Activated CD4-positive, alpha-beta T cell treated with anti-CD3 and anti-CD28 coated beads, Interleukin-2, amount 10 ng/mL, durations not matched to agents 7 days and 5 days (primary cell): ENCODE measurements around the gene VSTM4. TPM values are rescaled to one million over a fixed set of nuclear protein-coding genes. Genes with fewer than 3 reads are reported as not detected.

Source experiments
- CTCF ChIA-PET: fragments of 350-600 bp; sonication (Branson Sonifier 250); formaldehyde crosslinking; loops from one replicate; lab custom pipeline; 2021; ENCODE audit warnings: antibody characterized with exemption; lab: Charles Lee
- POLR2A ChIA-PET: fragments of 350-600 bp; sonication (Branson Sonifier 250); formaldehyde crosslinking; loops from one replicate; lab custom pipeline; 2021; ENCODE audit warnings: antibody characterized with exemption; lab: Charles Lee
- DNase-seq: peaks from one replicate; pipeline ENCODE4 v3.0.0-alpha.2; 2020
- H3K27ac Mint-ChIP-seq: one replicate; pipeline ENCODE4 v1.8.0; 2021; ENCODE audit warnings: mild to moderate bottlenecking, moderate library complexity, mixed read lengths
- H3K27me3 Mint-ChIP-seq: one replicate; pipeline ENCODE4 v1.8.0; 2021; ENCODE audit warnings: mixed read lengths
- H3K36me3 Mint-ChIP-seq: one replicate; pipeline ENCODE4 v1.8.0; 2021; ENCODE audit warnings: low read depth, mixed read lengths
- H3K4me1 Mint-ChIP-seq: one replicate; pipeline ENCODE4 v1.8.0; 2021; ENCODE audit warnings: mixed read lengths
- H3K4me3 Mint-ChIP-seq: one replicate; pipeline ENCODE4 v1.8.0; 2021; ENCODE audit warnings: mild to moderate bottlenecking, moderate library complexity, mixed read lengths
- H3K9me3 Mint-ChIP-seq: one replicate; pipeline ENCODE4 v1.8.0; 2021; ENCODE audit warnings: mixed read lengths
- total RNA-seq, 2 experiments: library from RNA; stranded (reverse); gene quantifications; one replicate each; pipeline ENCODE4 v1.2.3, GENCODE V29; 2021

Gene VSTM4
- under 1 TPM; 0.12 to 0.15 TPM for total RNA-seq

DNA sequence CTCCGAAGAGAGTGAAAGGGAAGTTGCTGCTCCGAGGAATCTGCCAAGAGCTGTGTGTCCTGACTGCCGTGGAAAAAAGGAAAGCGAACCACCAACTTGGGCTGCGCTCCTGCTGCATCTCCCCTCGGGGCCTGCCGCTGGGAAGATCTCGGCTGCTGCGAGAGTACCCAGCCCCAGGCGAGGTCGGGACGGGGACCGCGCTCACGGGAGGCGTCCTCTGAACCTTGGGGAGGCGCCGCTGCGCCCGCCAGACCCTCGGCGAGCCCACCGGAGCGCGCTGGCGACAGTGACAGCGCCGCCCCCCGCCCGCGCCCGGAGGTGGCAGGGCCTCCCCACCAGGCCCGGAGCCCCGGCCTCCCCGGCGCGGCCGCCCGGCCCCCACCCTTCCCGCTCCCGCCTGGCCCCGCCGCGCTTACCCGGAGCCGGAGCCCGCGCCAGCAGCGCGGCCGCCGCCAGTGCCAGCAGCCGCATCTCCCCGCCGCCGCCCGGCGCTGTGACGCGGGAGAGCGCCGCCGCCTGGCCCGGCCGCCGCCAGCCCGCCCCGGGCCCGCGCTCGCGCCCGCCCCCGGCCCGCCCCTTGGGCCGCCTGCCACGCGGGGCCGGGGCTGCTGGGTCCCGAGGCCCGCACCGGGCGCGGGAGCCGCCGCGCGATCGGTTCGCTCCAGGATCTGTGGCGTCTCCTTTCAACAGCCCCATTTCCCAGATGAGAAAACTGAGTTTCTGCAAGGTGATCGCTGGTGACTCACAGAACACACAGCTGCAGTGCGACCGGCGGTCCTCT is at the start of gene VSTM4:
TSS of gene VSTM4 (minus strand) at position 508 of the 781 bp plus-strand sequence. CDS start at position 471, 37 bp downstream.
- ChIA-PET POLR2A (no interaction called here), CTCF (interaction anchor here (1.4 kb wide), 1 partner anchor 32 kb away, joined by 3 read pairs; no protein-coding TSS in a partner anchor)
- DNase-seq = no peak
- peaks cover 7% of the 10 kb centered on the region for H3K4me1 Mint-ChIP-seq
- no peaks in the 10 kb centered on the region for H3K9me3 Mint-ChIP-seq
- H3K27me3 Mint-ChIP-seq = peaks cover 42% of the 10 kb centered on the region
- no peaks in the 10 kb centered on the region for H3K36me3 Mint-ChIP-seq
- H3K4me3 Mint-ChIP-seq = peak within 1 kb of the TSS; percentile 27
- no peak within 1 kb of the TSS for H3K27ac Mint-ChIP-seq

DNA sequence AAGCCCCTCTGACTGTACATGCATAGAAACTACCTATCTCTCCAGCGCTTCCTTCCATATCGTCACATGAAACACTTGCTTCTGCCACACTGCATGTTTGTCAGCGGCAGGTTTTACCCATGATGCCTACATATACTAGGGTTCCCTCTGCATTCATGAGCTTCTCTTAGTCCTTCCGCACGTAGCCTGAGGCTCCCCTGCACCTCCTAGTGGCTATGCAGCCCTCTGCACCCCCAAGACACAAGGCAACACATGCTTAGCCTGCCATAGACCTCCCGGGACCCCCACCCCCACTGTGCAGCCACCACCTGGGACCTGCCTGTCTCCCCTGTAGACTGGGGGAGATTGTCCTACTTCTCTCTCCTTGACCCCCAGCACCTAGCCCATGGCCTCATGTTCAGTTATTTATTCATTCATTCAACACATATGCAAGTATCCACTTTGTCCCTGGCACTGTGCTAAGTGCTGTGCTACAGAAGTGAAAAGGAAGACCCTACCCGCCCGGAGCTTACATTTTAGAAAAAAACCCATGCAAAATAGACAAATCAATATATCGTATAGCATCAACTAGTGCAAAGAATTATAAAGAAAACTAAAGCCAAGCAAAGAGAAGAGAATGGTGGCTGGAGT is 49.4 kb upstream of the VSTM4 start:
- POLR2A ChIA-PET = no interaction called here
- DNase-seq = peak; percentile 59
- no peak overlapping the region for H3K4me3 Mint-ChIP-seq
- no peaks in the 10 kb centered on the region for H3K27me3 Mint-ChIP-seq
- no peaks in the 10 kb centered on the region for H3K36me3 Mint-ChIP-seq
- peak overlapping the region; percentile 26 for H3K27ac Mint-ChIP-seq
- no peaks in the 10 kb centered on the region for H3K9me3 Mint-ChIP-seq
- H3K4me1 Mint-ChIP-seq = peaks cover 8% of the 10 kb centered on the region
- CTCF ChIA-PET = interaction anchor here (0.7 to 2.2 kb wide), 12 partner anchors 10 to 374 kb away, joined by 3 to 16 read pairs (median 4); partner anchors contain the start of gene ERCC6

DNA sequence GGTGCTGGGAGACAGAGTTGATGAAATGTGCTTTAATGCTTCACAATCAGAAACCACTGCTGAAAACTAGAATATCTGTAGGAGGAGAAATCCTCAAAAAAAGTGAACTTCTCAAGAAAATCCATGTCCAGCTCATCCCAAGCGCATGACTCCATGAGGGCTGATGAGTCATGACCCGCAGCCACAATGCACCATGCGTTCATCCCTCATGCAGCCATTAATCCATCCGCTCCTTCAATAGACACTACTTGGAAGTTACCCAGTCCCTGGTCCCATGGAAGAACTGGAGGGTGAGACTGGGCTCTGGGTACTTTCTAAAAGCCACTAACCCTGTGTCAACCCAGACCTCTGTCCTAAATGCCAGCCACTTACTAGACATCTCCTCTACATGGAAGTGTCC is 48.4 kb upstream of the VSTM4 start:
- ChIA-PET CTCF (interaction anchor here (0.8 to 2.2 kb wide), 7 partner anchors 11 to 506 kb away, joined by 3 to 16 read pairs (median 4); partner anchors contain the start of gene ERCC6), POLR2A (no interaction called here)
- peaks cover 8% of the 10 kb centered on the region for H3K4me1 Mint-ChIP-seq
- H3K36me3 Mint-ChIP-seq = no peaks in the 10 kb centered on the region
- H3K9me3 Mint-ChIP-seq = no peaks in the 10 kb centered on the region
- H3K27me3 Mint-ChIP-seq = no peaks in the 10 kb centered on the region
- no peak for DNase-seq
- H3K4me3 Mint-ChIP-seq = no peak overlapping the region
- no peak overlapping the region for H3K27ac Mint-ChIP-seq

GRCh38 chr10:49162761-49163310 is 47.5 kb upstream of the VSTM4 start:
- no peaks in the 10 kb centered on the region for H3K9me3 Mint-ChIP-seq
- H3K27me3 Mint-ChIP-seq = peaks cover 4% of the 10 kb centered on the region
- H3K36me3 Mint-ChIP-seq = no peaks in the 10 kb centered on the region
- ChIA-PET CTCF (interaction anchor here (1.8 to 2.0 kb wide), 2 partner anchors 11 to 376 kb away, joined by 4 to 9 read pairs; partner anchors contain the start of gene ERCC6), POLR2A (no interaction called here)
- H3K4me3 Mint-ChIP-seq = no peak overlapping the region
- no peak for DNase-seq
- no peak overlapping the region for H3K27ac Mint-ChIP-seq
- H3K4me1 Mint-ChIP-seq = peaks cover 12% of the 10 kb centered on the region

DNA sequence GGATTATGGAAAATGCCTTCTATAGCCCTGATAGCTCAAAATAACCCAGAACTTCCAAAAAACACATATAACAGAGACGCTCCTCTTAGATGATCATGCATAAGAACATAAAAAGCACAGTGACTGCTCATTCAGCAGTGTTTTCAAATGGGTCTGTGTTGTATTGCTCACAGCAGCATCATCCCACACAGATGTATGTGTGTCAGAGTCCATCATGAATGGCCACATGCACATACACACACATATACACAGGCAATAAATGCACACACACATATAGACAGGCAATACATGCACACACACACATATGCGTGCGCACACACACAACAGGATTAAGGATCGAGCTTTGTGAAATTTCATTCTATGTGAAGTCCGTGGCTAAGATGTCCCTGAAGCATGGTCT is 46.7 kb upstream of the VSTM4 start:
- CTCF ChIA-PET = interaction anchor here (1.5 to 2.0 kb wide), 2 partner anchors 10 to 12 kb away, joined by 6 to 9 read pairs; no protein-coding TSS in a partner anchor
- DNase-seq = no peak
- Mint-ChIP-seq H3K4me1 (peaks cover 20% of the 10 kb centered on the region), H3K36me3 (no peaks in the 10 kb centered on the region), H3K4me3 (no peak overlapping the region), H3K27ac (no peak overlapping the region), H3K27me3 (peaks cover 8% of the 10 kb centered on the region), H3K9me3 (no peaks in the 10 kb centered on the region)
- POLR2A ChIA-PET = no interaction called here

DNA sequence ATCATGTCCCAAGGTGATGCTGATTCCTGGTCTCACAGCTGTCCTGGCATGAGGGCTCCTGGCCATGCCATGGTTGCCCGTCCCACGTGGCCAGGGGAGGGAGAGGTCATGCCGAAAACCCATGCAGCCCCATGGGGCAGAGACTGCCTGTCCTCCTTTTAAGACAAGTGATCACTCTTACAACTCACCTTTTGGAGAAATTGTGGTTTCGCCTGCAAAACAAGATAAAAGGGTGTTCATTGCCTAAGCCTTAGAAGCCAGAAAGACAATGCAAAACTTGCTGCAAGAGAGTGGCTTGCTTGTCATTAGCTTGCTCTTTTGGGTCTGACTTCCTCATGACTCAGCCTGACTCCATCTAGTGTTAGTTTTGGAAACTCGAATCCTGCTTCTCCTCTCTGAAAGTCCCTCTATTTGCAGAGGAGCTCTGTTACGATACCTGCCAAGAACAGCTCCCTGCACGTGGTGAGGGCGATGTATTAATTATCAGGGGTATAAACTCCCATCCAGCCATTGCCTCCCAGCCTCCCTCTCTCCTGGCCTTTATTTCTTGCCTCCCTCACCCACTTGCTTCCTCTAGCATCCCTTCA is 46.2 kb upstream of the VSTM4 start:
- Mint-ChIP-seq H3K27ac (no peak overlapping the region), H3K9me3 (no peaks in the 10 kb centered on the region), H3K27me3 (peaks cover 8% of the 10 kb centered on the region), H3K36me3 (no peaks in the 10 kb centered on the region), H3K4me3 (no peak overlapping the region), H3K4me1 (peaks cover 26% of the 10 kb centered on the region)
- no peak for DNase-seq
- ChIA-PET CTCF (interaction anchor here (1.0 to 2.0 kb wide), 3 partner anchors 10 to 15 kb away, joined by 5 to 9 read pairs (median 6); no protein-coding TSS in a partner anchor), POLR2A (no interaction called here)

- Mint-ChIP-seq H3K27ac (no peak overlapping the region), H3K9me3 (no peaks in the 10 kb centered on the region), H3K27me3 (peaks cover 8% of the 10 kb centered on the region), H3K36me3 (no peaks in the 10 kb centered on the region), H3K4me1 (peaks cover 29% of the 10 kb centered on the region), H3K4me3 (no peak overlapping the region)
- ChIA-PET POLR2A (no interaction called here), CTCF (interaction anchor here (1.0 to 2.0 kb wide), 3 partner anchors 11 to 16 kb away, joined by 5 to 9 read pairs (median 6); no protein-coding TSS in a partner anchor)
- DNase-seq = no peak
Observed at GRCh38 chr10:49160814-49161213, 45.5 kb upstream of the VSTM4 start.

DNA sequence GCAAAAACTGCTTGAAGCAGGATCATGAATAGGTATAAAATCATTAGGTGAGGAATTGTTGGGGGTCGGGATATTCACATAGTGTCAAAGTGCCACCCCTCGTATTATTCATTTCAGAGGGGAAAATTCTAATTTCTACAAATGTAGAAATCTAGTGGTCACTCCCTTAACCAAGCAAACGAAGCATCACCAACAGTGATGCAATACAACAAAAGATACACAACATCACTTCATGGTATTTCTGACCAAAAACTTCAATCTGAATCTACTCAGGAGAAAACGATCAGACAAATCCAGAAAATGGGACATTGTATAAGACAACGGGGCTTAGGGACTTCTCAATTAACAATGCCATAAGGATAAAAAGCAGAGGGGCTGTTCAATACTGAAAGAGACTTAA is 44.8 kb upstream of the VSTM4 start:
- CTCF ChIA-PET = no interaction called here
- H3K36me3 Mint-ChIP-seq = no peaks in the 10 kb centered on the region
- H3K4me1 Mint-ChIP-seq = peaks cover 29% of the 10 kb centered on the region
- H3K4me3 Mint-ChIP-seq = no peak overlapping the region
- POLR2A ChIA-PET = no interaction called here
- no peak for DNase-seq
- no peaks in the 10 kb centered on the region for H3K9me3 Mint-ChIP-seq
- H3K27ac Mint-ChIP-seq = no peak overlapping the region
- H3K27me3 Mint-ChIP-seq = peaks cover 8% of the 10 kb centered on the region

DNA sequence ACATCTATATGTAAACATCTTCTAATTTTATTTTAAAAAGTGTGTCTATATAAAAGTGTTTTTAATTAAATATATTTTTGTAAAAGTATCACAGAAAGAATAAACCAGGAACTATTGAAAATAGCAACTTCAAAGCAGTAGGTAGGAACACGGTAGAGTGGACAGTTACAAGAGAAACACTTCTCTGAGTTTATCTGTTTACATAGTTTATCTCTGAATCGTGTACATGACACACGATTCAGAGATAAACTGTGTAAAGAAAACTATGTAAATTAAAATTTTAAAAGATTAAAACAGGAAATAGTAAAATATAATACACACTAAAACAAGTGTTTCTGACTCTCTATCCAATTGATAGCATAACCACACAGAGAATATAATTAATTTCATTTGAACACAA is 43.6 kb upstream of the VSTM4 start:
- H3K4me1 Mint-ChIP-seq = peaks cover 22% of the 10 kb centered on the region
- no peak for DNase-seq
- no peaks in the 10 kb centered on the region for H3K9me3 Mint-ChIP-seq
- POLR2A ChIA-PET = no interaction called here
- H3K27me3 Mint-ChIP-seq = peaks cover 8% of the 10 kb centered on the region
- no peak overlapping the region for H3K27ac Mint-ChIP-seq
- CTCF ChIA-PET = no interaction called here
- H3K4me3 Mint-ChIP-seq = no peak overlapping the region
- no peaks in the 10 kb centered on the region for H3K36me3 Mint-ChIP-seq

DNA sequence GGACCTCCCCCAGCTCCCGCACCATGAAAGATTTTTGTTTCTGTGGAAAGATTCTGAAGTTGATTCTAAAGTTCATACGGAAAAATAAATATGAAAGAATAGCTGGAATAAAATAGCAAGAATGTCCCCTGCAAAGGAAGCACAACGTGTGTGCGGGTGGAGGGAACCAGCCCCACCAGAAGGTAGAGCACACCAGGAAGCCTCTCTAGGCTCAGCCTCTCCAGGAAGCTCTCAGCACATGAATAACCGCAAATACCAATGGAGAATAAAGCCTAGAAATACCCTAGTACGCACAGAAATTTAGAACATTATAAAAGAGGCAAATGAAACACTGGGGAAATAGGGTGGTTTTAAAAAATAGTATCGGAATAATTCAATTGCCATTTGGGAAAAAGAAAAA is 43.1 kb upstream of the VSTM4 start:
- DNase-seq = no peak
- POLR2A ChIA-PET = no interaction called here
- Mint-ChIP-seq H3K4me3 (no peak overlapping the region), H3K9me3 (no peaks in the 10 kb centered on the region), H3K27ac (no peak overlapping the region), H3K4me1 (peaks cover 22% of the 10 kb centered on the region), H3K36me3 (no peaks in the 10 kb centered on the region), H3K27me3 (peaks cover 8% of the 10 kb centered on the region)
- CTCF ChIA-PET = no interaction called here

DNA sequence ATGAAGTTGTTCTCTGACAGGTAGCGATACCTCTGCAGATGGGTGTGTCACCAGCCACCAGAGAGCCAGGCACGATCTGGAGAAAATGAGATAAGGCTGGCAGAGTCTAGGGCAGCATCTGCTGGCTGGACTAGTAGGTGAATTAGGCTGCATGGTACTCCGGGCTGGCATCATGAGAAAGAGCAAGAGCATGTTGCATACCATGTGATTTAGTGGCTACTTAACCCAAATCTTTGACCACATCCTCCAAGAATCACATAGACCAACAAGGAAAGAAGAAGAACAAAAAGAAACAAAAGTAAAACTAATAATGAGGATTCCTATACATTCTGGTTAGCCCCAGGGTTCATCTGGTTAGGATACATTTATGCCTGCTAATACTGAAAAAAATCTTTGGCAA is 41.9 kb upstream of the VSTM4 start:
- Mint-ChIP-seq H3K4me3 (no peak overlapping the region), H3K4me1 (peaks cover 22% of the 10 kb centered on the region), H3K36me3 (no peaks in the 10 kb centered on the region), H3K27ac (peak overlapping the region; percentile 17), H3K9me3 (no peaks in the 10 kb centered on the region), H3K27me3 (peaks cover 8% of the 10 kb centered on the region)
- POLR2A ChIA-PET = no interaction called here
- no peak for DNase-seq
- CTCF ChIA-PET = no interaction called here

DNA sequence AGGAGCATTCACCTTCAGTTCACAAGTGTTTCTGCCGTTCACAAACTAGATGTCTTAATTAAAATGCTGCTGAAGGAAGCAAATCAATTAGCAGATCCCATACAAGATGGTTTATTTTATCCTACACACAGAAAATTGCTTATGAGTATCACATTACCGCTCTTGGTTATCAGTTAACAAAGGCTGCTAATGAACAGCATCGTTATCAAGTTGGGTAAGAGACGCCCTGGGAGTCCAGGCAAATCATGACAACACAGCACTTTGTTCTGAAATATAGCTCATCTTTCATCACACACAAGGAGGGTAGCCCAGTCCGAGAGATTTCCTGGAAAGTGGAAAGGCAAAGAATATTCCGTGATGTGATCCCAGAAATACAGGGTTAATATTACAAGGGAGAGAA is 39.3 kb upstream of the VSTM4 start:
- Mint-ChIP-seq H3K36me3 (no peaks in the 10 kb centered on the region), H3K27ac (no peak overlapping the region), H3K4me1 (peaks cover 23% of the 10 kb centered on the region), H3K4me3 (no peak overlapping the region), H3K27me3 (peaks cover 10% of the 10 kb centered on the region), H3K9me3 (no peaks in the 10 kb centered on the region)
- ChIA-PET POLR2A (no interaction called here), CTCF (interaction anchor here (1.6 kb wide), 1 partner anchor 86 kb away, joined by 3 read pairs; no protein-coding TSS in a partner anchor)
- no peak for DNase-seq
